Small intestine (tissue), 7 donors: ENCODE results near the gene UGGT2. TPM values are rescaled to one million over a fixed set of nuclear protein-coding genes. Genes with fewer than 3 reads are reported as not detected.
"Not testable (repeated sequence)": the region's sequence is repeated elsewhere in the genome, so short reads cannot be mapped to it uniquely, and the experiment has no call there.

ENCODE experiments used
- DNase-seq, 2 donors: peaks; one replicate each; pipeline versions ENCODE4 v3.0.0 to v3.0.0-alpha.2; 2013
- FAIRE-seq: peaks from 2 replicates; lab custom pipeline; 2012; peaks lifted over from hg19 to GRCh38; lab: Jason Lieb, UNC
- H3K27ac ChIP-seq, 3 donors: one replicate each; pipeline ENCODE4 v1.5.1; 2013; ENCODE audit warnings: low read length in 2 of 3, mild to moderate bottlenecking in 2 of 3, control low read depth in 1 of 3, inconsistent platforms in 1 of 3, low read depth in 1 of 3, moderate library complexity in 1 of 3
- H3K27me3 ChIP-seq, 3 donors: one replicate each; pipeline ENCODE4 v1.6.1; 2013; ENCODE audit warnings: low read length in 3 of 3, inconsistent platforms in 1 of 3; ENCODE audit not compliant: control insufficient read depth in 3 of 3, insufficient read depth in 3 of 3
- H3K36me3 ChIP-seq, 3 donors: one replicate each; pipeline ENCODE4 v1.6.1; 2013; ENCODE audit warnings: low read length in 3 of 3, inconsistent platforms in 1 of 3, low read depth in 1 of 3, mild to moderate bottlenecking in 1 of 3, moderate library complexity in 1 of 3; ENCODE audit not compliant: control insufficient read depth in 3 of 3, insufficient read depth in 2 of 3
- H3K4me1 ChIP-seq, 3 donors: one replicate each; pipeline ENCODE4 v1.6.1; 2013; ENCODE audit warnings: low read length in 2 of 3, inconsistent platforms in 1 of 3, low read depth in 1 of 3, mild to moderate bottlenecking in 1 of 3, moderate library complexity in 1 of 3; ENCODE audit not compliant: control insufficient read depth in 3 of 3, insufficient read depth in 2 of 3
- H3K4me3 ChIP-seq, 3 donors: one replicate each; pipeline ENCODE4 v1.5.1; 2013; ENCODE audit warnings: low read length in 3 of 3, control low read depth in 1 of 3, inconsistent platforms in 1 of 3, low read depth in 1 of 3, mild to moderate bottlenecking in 1 of 3, moderate library complexity in 1 of 3
- H3K9me3 ChIP-seq, 2 donors: one replicate each; pipeline ENCODE4 v1.6.1; 2013; ENCODE audit warnings: low read depth in 1 of 2, low read length in 1 of 2; ENCODE audit not compliant: control insufficient read depth in 2 of 2, insufficient read depth in 1 of 2
- WGBS, 3 donors: extraction: QIAGEN DNeasy Blood & Tissue Kit; methylation state at CpG; one replicate each; pipeline ENCODE4 v1.1.7; 2013; 5-methylcytosine and 5-hydroxymethylcytosine counted together
- polyA plus RNA-seq, 4 donors: library from polyadenylated mRNA; stranded (reverse) in 3 of 4; unstranded in 1 of 4; fragments of 200-250 nt in 3 of 4; fragments of 120-200 nt in 1 of 4; gene quantifications; one replicate each; pipeline versions ENCODE4 v1.2.1 to v1.2.3, GENCODE V29; 2013
- donor health status: healthy with polysubstance abuse.
- donor health status: control.
- donor health status: control.
- donor health status: Bipolar disorder and iron deficiency.
- donor health status: healthy.

UGGT2 gene
- polyA plus RNA-seq, 4 donors = 1.6 to 22.8 (median 5.3) TPM

GRCh38 chr13:95982144-95982543, 71.1 kb downstream of the UGGT2 start:
- Histone ChIP-seq H3K4me3 (no peak overlapping the region), H3K4me1 (no peaks in the 10 kb centered on the region), H3K27me3 (no peaks in the 10 kb centered on the region), H3K27ac (no peak overlapping the region), H3K9me3 (no peaks in the 10 kb centered on the region), H3K36me3 (peaks cover 0 to 2% (median 0%) of the 10 kb centered on the region in 3 donors)
- FAIRE-seq (no peak), DNase-seq (no peak)
- WGBS, 3 donors = 73 to 87% (median 85%) methylated on average over 4 of the region's 4 CpGs

- WGBS, 3 donors = 91 to 96% (median 93%) methylated on average over 6 of the region's 6 CpGs
Observed at GRCh38 chr13:95972651-95973050, 80.5 kb downstream of the UGGT2 start.

GRCh38 chr13:95970878-95971277, 82.3 kb downstream of the UGGT2 start:
- Histone ChIP-seq H3K9me3 (no peaks in the 10 kb centered on the region), H3K27me3 (no peaks in the 10 kb centered on the region), H3K27ac (no peak overlapping the region), H3K4me1 (no peaks in the 10 kb centered on the region), H3K36me3 (no peaks in the 10 kb centered on the region), H3K4me3 (no peak overlapping the region)
- 91 to 94% (median 93%) methylated on average over 2 of the region's 2 CpGs for WGBS, 3 donors
- FAIRE-seq (no peak), DNase-seq (no peak)

More at GRCh38 chr13:95972651-95973050, 80.5 kb downstream of the UGGT2 start:
- H3K27ac ChIP-seq, FAIRE-seq, H3K27me3 ChIP-seq, H3K4me3 ChIP-seq, DNase-seq, H3K36me3 ChIP-seq, H3K4me1 ChIP-seq, H3K9me3 ChIP-seq: not testable (repeated sequence)

- H3K4me3 ChIP-seq = no peak overlapping the region
- no peaks in the 10 kb centered on the region for H3K27me3 ChIP-seq
- no peaks in the 10 kb centered on the region for H3K9me3 ChIP-seq
- no peaks in the 10 kb centered on the region for H3K36me3 ChIP-seq
- 63 to 91% (median 89%) methylated on average over 2 of the region's 2 CpGs for WGBS, 3 donors
- H3K27ac ChIP-seq = no peak overlapping the region
- no peaks in the 10 kb centered on the region for H3K4me1 ChIP-seq
- FAIRE-seq = no peak
- DNase-seq = no peak
Observed at GRCh38 chr13:95968906-95969305, 84.3 kb downstream of the UGGT2 start.

- no peak overlapping the region for H3K4me3 ChIP-seq
- H3K9me3 ChIP-seq = peaks cover 0 to 18% of the 10 kb centered on the region in 2 donors
- H3K27me3 ChIP-seq = no peaks in the 10 kb centered on the region
- peaks cover 0 to 12% (median 0%) of the 10 kb centered on the region in 3 donors for H3K36me3 ChIP-seq
- no peak overlapping the region for H3K27ac ChIP-seq
- H3K4me1 ChIP-seq = no peaks in the 10 kb centered on the region
- 76 to 80% (median 76%) methylated on average over 2 of the region's 2 CpGs for WGBS, 3 donors
- no peak for FAIRE-seq
- DNase-seq = no peak
Observed at GRCh38 chr13:95957331-95957730, 95.9 kb downstream of the UGGT2 start.

- peaks cover 0 to 12% (median 0%) of the 10 kb centered on the region in 3 donors for H3K36me3 ChIP-seq
- peaks cover 0 to 18% of the 10 kb centered on the region in 2 donors for H3K9me3 ChIP-seq
- H3K4me1 ChIP-seq = no peaks in the 10 kb centered on the region
- FAIRE-seq (no peak), DNase-seq (no peak)
- H3K27me3 ChIP-seq = no peaks in the 10 kb centered on the region
- H3K4me3 ChIP-seq = no peak overlapping the region
- H3K27ac ChIP-seq = no peak overlapping the region
Observed at GRCh38 chr13:95956589-95957148, 96.5 kb downstream of the UGGT2 start.

- H3K27me3 ChIP-seq = no peaks in the 10 kb centered on the region
- H3K36me3 ChIP-seq = peaks cover 0 to 12% (median 0%) of the 10 kb centered on the region in 3 donors
- DNase-seq = no peak
- 85 to 95% (median 93%) methylated on average over 3 of the region's 3 CpGs for WGBS, 3 donors
- no peaks in the 10 kb centered on the region for H3K4me1 ChIP-seq
- peaks cover 0 to 24% of the 10 kb centered on the region in 2 donors for H3K9me3 ChIP-seq
- no peak for FAIRE-seq
- H3K27ac ChIP-seq = no peak overlapping the region
- no peak overlapping the region for H3K4me3 ChIP-seq
Observed at GRCh38 chr13:95955719-95956118, 97.5 kb downstream of the UGGT2 start.

GRCh38 chr13:95955255-95955654, 97.9 kb downstream of the UGGT2 start:
- H3K27ac ChIP-seq = no peak overlapping the region
- peaks cover 0 to 24% of the 10 kb centered on the region in 2 donors for H3K9me3 ChIP-seq
- no peak overlapping the region for H3K4me3 ChIP-seq
- DNase-seq (no peak), FAIRE-seq (no peak)
- H3K36me3 ChIP-seq = peaks cover 0 to 12% (median 0%) of the 10 kb centered on the region in 3 donors
- H3K27me3 ChIP-seq = no peaks in the 10 kb centered on the region
- no peaks in the 10 kb centered on the region for H3K4me1 ChIP-seq
- WGBS, 3 donors = 71 to 91% (median 80%) methylated on average over 3 of the region's 3 CpGs

GRCh38 chr13:95954266-95954665, 98.9 kb downstream of the UGGT2 start:
- Histone ChIP-seq H3K4me1 (no peaks in the 10 kb centered on the region), H3K36me3 (peaks cover 0 to 8% (median 0%) of the 10 kb centered on the region in 3 donors), H3K4me3 (no peak overlapping the region), H3K27ac (no peak overlapping the region), H3K27me3 (no peaks in the 10 kb centered on the region), H3K9me3 (peaks cover 0 to 22% of the 10 kb centered on the region in 2 donors)
- DNase-seq = no peak
- no peak for FAIRE-seq
